Neural cell (in vitro differentiated cells): Measurements from ENCODE around the gene DLGAP4. TPM values are rescaled to one million over a fixed set of nuclear protein-coding genes. Genes with fewer than 3 reads are reported as not detected.

Experiments used
- H2AFZ ChIP-seq: fragments of 200-600, 300-800 bp; sonication (generic), shearing (Covaris generic); 2 replicates; pipeline ENCODE4 v1.6.0; 2014; ENCODE audit warnings: low read depth, mild to moderate bottlenecking, antibody characterized with exemption, low read length, moderate library complexity
- H3F3A ChIP-seq: fragments of 200-600 bp; shearing (Covaris generic); 2 replicates; pipeline ENCODE4 v1.6.1; 2016; ENCODE audit warnings: mild to moderate bottlenecking, moderate library complexity, mixed read lengths, antibody characterized with exemption, low read length; ENCODE audit not compliant: insufficient read depth, poor library complexity, severe bottlenecking
- H3K27ac ChIP-seq: fragments of 200-600, 300-800 bp; sonication (generic), shearing (Covaris generic); 2 replicates; pipeline ENCODE4 v1.5.1; 2014; ENCODE audit warnings: mild to moderate bottlenecking, low read length, moderate library complexity
- H3K27me3 ChIP-seq: fragments of 300-800, 200-600 bp; sonication (generic), shearing (Covaris generic); 2 replicates; pipeline ENCODE4 v1.6.0; 2014; ENCODE audit warnings: mild to moderate bottlenecking, low read depth, low read length, moderate library complexity; ENCODE audit not compliant: insufficient read depth
- H3K36me3 ChIP-seq: fragments of 300-800, 200-600 bp; sonication (generic), shearing (Covaris generic); 2 replicates; pipeline ENCODE4 v1.5.1; 2014; ENCODE audit warnings: mild to moderate bottlenecking, antibody characterized with exemption, low read length, moderate library complexity; ENCODE audit not compliant: insufficient read depth
- H3K4me2 ChIP-seq: fragments of 300-800, 200-600 bp; sonication (generic), shearing (Covaris generic); 2 replicates; pipeline ENCODE4 v1.6.0; 2014; ENCODE audit warnings: mild to moderate bottlenecking, low read length
- H3K4me3 ChIP-seq: fragments of 300-800, 200-600 bp; sonication (generic), shearing (Covaris generic); 2 replicates; pipeline ENCODE4 v1.5.1; 2014; ENCODE audit warnings: mild to moderate bottlenecking, low read length, moderate library complexity
- H3K79me2 ChIP-seq: fragments of 200-600 bp; shearing (Covaris generic); replicated peaks from 2 replicates; pipeline ENCODE4 v1.6.0; 2014; ENCODE audit warnings: mild to moderate bottlenecking, low read length, moderate library complexity; ENCODE audit not compliant: insufficient read depth
- H3K9ac ChIP-seq: fragments of 300-800, 200-600 bp; sonication (generic), shearing (Covaris generic); 2 replicates; pipeline ENCODE4 v1.6.1; 2016; ENCODE audit warnings: mild to moderate bottlenecking, low read length, mixed read lengths
- H3K9me2 ChIP-seq: fragments of 200-600 bp; shearing (Covaris generic); 2 replicates; pipeline ENCODE4 v1.6.1; 2016; ENCODE audit warnings: mild to moderate bottlenecking, low read length, mixed read lengths; ENCODE audit not compliant: insufficient read depth
- H3K9me3 ChIP-seq: fragments of 200-600, 300-800 bp; sonication (generic), shearing (Covaris generic); 2 replicates; pipeline ENCODE4 v1.6.1; 2016; ENCODE audit warnings: mild to moderate bottlenecking, mixed run types, low read length, moderate library complexity, mixed read lengths
- H4K20me1 ChIP-seq: fragments of 200-600 bp; shearing (Covaris generic); 2 replicates; pipeline ENCODE4 v1.6.1; 2016; ENCODE audit warnings: mild to moderate bottlenecking, mixed run types; ENCODE audit not compliant: insufficient read depth
- EP300 ChIP-seq: fragments of 450-650 bp; conservative IDR thresholded peaks from 2 replicates; pipeline ENCODE4 v1.6.1; 2014; ENCODE audit warnings: antibody characterized with exemption, mild to moderate bottlenecking, moderate library complexity; ENCODE audit not compliant: poor library complexity, severe bottlenecking
- EZH2 ChIP-seq: fragments of 200-600, 300-800 bp; shearing (Covaris generic), sonication (generic); IDR thresholded peaks from 2 replicates; pipeline ENCODE4 v1.6.1; 2014; ENCODE audit warnings: antibody characterized with exemption, low read length, borderline replicate concordance, mild to moderate bottlenecking; ENCODE audit not compliant: insufficient read depth, poor library complexity, severe bottlenecking
- MXI1 ChIP-seq: fragments of 450-650 bp; conservative IDR thresholded peaks from 2 replicates; pipeline ENCODE4 v1.6.1; 2014; ENCODE audit warnings: antibody characterized with exemption, mild to moderate bottlenecking; ENCODE audit not compliant: poor library complexity, severe bottlenecking
- POLR2AphosphoS5 ChIP-seq: IDR thresholded peaks from 2 replicates; pipeline ENCODE4 v1.6.1; 2012
- RAD21 ChIP-seq: fragments of 450-650 bp; conservative IDR thresholded peaks from 2 replicates; pipeline ENCODE4 v1.6.1; 2014; ENCODE audit warnings: antibody characterized with exemption, mild to moderate bottlenecking, moderate library complexity
- SMC3 ChIP-seq: fragments of 450-650 bp; conservative IDR thresholded peaks from 2 replicates; pipeline ENCODE4 v1.6.1; 2014; ENCODE audit warnings: antibody characterized with exemption, mild to moderate bottlenecking, moderate library complexity; ENCODE audit not compliant: poor library complexity
- TAF1 ChIP-seq: IDR thresholded peaks from 2 replicates; pipeline ENCODE4 v1.6.1; 2012; ENCODE audit warnings: low read depth
- polyA minus RNA-seq: library from RNA; depleted of rRNA, polyadenylated mRNA; stranded (reverse); fragments of >200 nt; gene quantifications from 2 replicates; pipeline ENCODE4 v1.2.3, GENCODE V29; 2014
- polyA plus RNA-seq: library from polyadenylated mRNA; depleted of rRNA; stranded (reverse); fragments of >200 nt; gene quantifications from 2 replicates; pipeline ENCODE4 v1.2.3, GENCODE V29; 2014
- TF ChIP-seq, protein P1 (sequence below): IDR thresholded peaks from 2 replicates; pipeline ENCODE4 v1.6.1; 2012; ENCODE audit warnings: borderline replicate concordance
- TF ChIP-seq, protein P2 (sequence below): fragments of 450-650 bp; IDR thresholded peaks from 2 replicates; pipeline ENCODE4 v1.5.1; 2014; ENCODE audit warnings: antibody characterized with exemption, mild to moderate bottlenecking, moderate library complexity; ENCODE audit not compliant: poor library complexity, severe bottlenecking

Gene DLGAP4, protein sequence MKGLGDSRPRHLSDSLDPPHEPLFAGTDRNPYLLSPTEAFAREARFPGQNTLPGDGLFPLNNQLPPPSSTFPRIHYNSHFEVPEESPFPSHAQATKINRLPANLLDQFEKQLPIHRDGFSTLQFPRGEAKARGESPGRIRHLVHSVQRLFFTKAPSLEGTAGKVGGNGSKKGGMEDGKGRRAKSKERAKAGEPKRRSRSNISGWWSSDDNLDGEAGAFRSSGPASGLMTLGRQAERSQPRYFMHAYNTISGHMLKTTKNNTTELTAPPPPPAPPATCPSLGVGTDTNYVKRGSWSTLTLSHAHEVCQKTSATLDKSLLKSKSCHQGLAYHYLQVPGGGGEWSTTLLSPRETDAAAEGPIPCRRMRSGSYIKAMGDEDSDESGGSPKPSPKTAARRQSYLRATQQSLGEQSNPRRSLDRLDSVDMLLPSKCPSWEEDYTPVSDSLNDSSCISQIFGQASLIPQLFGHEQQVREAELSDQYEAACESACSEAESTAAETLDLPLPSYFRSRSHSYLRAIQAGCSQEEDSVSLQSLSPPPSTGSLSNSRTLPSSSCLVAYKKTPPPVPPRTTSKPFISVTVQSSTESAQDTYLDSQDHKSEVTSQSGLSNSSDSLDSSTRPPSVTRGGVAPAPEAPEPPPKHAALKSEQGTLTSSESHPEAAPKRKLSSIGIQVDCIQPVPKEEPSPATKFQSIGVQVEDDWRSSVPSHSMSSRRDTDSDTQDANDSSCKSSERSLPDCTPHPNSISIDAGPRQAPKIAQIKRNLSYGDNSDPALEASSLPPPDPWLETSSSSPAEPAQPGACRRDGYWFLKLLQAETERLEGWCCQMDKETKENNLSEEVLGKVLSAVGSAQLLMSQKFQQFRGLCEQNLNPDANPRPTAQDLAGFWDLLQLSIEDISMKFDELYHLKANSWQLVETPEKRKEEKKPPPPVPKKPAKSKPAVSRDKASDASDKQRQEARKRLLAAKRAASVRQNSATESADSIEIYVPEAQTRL
- 31.2 and 50.9 TPM in 2 replicates for polyA plus RNA-seq
- polyA minus RNA-seq = 79.5 and 85.0 TPM in 2 replicates

DNA sequence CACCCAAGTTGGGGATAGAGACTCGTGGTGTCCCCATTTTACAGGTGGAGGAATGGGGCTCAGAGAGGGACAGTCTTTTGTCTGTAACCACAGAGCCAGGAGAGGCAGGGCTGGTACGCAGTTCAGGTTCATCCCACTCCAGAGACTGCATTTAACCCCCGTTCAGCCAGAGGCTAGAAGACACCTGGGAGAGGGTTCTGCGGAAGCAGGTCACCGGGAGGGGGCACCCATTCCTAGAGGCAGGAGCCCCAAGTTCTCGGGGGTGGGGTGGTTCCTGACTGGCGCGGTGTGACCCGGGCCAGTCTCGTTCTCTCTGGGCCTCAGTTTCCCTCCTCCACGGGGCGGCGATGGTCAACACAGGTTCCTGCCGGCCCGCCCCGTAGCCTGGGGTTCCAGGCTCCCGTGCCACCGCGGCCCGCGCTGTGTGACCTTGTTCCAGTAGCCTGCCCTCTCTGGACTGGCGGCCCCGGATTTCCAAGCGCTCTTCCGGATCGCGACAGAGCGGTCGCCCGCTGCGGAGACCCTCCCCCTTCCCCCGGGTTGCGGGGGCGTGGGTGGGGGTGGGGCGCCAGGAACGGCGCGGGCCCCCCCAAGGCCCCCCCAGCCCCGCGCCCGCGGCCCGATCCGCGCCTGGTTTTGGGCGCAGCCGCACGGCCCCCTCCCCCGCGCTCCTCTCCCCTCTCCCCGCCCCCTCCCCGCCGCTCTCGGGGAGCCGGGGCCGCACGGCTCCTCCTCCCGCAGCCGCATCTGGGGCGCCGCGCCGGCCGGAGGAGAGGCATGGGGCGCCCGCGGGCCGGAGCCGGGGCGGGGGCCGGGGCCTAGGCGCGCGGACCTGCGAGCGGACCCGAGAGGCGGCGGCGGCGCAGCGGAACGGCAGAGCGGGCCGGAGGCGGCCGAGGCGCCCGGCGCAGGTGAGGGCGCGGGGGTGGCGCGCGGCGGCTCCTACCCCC is at the start of gene DLGAP4:
DLGAP4 (plus strand) TSS at position 738 of the 950 bp plus-strand sequence. CDS start 125,379 bp downstream, outside the sequence.
- H3K36me3 ChIP-seq = no peaks in the 10 kb centered on the region
- no peaks in the 10 kb centered on the region for H3K9me2 ChIP-seq
- no peaks in the 10 kb centered on the region for H3F3A ChIP-seq
- H3K4me3 ChIP-seq = peak within 1 kb of the TSS; percentile 82
- H3K79me2 ChIP-seq = no peaks in the 10 kb centered on the region
- peak within 1 kb of the TSS; percentile 69 for H3K4me2 ChIP-seq
- H3K27ac ChIP-seq = peak within 1 kb of the TSS; percentile 18
- peaks cover 24% of the 10 kb centered on the region for H3K27me3 ChIP-seq
- H4K20me1 ChIP-seq = no peaks in the 10 kb centered on the region
- TF ChIP-seq SMC3 (no peak), MXI1 (no peak), POLR2AphosphoS5 (no peak), TAF1 (no peak), RAD21 (no peak), EP300 (no peak), EZH2 (no peak)
- TF ChIP-seq, protein P1, sequence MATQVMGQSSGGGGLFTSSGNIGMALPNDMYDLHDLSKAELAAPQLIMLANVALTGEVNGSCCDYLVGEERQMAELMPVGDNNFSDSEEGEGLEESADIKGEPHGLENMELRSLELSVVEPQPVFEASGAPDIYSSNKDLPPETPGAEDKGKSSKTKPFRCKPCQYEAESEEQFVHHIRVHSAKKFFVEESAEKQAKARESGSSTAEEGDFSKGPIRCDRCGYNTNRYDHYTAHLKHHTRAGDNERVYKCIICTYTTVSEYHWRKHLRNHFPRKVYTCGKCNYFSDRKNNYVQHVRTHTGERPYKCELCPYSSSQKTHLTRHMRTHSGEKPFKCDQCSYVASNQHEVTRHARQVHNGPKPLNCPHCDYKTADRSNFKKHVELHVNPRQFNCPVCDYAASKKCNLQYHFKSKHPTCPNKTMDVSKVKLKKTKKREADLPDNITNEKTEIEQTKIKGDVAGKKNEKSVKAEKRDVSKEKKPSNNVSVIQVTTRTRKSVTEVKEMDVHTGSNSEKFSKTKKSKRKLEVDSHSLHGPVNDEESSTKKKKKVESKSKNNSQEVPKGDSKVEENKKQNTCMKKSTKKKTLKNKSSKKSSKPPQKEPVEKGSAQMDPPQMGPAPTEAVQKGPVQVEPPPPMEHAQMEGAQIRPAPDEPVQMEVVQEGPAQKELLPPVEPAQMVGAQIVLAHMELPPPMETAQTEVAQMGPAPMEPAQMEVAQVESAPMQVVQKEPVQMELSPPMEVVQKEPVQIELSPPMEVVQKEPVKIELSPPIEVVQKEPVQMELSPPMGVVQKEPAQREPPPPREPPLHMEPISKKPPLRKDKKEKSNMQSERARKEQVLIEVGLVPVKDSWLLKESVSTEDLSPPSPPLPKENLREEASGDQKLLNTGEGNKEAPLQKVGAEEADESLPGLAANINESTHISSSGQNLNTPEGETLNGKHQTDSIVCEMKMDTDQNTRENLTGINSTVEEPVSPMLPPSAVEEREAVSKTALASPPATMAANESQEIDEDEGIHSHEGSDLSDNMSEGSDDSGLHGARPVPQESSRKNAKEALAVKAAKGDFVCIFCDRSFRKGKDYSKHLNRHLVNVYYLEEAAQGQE = no peak
- TF ChIP-seq, protein P2, sequence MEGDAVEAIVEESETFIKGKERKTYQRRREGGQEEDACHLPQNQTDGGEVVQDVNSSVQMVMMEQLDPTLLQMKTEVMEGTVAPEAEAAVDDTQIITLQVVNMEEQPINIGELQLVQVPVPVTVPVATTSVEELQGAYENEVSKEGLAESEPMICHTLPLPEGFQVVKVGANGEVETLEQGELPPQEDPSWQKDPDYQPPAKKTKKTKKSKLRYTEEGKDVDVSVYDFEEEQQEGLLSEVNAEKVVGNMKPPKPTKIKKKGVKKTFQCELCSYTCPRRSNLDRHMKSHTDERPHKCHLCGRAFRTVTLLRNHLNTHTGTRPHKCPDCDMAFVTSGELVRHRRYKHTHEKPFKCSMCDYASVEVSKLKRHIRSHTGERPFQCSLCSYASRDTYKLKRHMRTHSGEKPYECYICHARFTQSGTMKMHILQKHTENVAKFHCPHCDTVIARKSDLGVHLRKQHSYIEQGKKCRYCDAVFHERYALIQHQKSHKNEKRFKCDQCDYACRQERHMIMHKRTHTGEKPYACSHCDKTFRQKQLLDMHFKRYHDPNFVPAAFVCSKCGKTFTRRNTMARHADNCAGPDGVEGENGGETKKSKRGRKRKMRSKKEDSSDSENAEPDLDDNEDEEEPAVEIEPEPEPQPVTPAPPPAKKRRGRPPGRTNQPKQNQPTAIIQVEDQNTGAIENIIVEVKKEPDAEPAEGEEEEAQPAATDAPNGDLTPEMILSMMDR = no peak
- H3K9ac ChIP-seq = peak within 1 kb of the TSS; percentile 74
- H2AFZ ChIP-seq = peak within 1 kb of the TSS; percentile 56
- H3K9me3 ChIP-seq = no peaks in the 10 kb centered on the region
